ENCODE results near the gene RAB28.
"Not testable (repeated sequence)": the region's sequence is repeated elsewhere in the genome, so short reads cannot be mapped to it uniquely, and the experiment has no call there.

RAB28 gene

DNA sequence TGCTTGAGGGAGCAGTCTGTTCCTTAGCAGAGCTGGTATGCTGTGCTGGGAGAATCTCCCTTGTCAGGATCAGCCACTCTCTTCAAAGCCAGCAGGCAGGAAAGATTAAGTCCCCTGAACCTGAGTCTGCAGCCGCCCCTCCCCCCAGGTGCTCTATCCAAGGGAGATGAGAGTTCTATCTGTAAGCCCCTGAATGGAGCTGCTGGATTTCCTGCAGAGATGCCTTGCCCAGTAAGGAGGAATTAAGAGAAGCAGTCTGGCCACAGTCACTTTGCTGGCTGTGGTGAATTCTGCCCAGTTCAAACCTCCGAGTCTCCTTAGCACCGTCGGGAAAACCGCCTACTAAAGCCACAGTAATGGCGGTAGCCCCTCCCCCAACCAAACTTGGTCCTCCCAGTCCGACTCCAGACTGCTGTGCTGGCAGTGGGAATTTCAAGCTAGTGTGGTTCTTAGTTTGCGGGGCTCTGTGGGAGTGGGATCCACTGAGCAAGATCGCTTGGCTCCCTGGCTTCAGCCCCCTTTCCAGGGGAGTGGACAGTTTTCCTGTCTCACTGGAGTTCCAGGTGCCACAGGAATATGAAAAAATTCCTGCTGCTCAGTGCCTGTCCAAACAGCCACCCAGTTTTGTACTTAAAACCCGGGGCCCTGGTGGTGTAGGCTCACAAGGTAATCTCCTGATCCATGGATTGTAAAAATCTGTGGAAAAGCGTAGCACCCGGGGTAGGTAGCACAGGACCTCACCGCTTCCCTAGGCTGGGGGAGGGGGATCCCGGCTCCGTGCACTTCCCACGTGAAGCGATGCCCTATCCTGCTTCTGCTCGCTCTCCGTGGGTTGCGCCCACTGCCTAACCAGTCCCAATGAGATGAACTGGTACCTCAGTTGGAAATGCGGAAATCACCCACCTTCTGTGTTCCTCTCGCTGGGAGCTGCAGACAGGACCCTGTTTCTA lies 38.0 kb downstream of the RAB28 start:
- DNase-seq = no peak

DNA sequence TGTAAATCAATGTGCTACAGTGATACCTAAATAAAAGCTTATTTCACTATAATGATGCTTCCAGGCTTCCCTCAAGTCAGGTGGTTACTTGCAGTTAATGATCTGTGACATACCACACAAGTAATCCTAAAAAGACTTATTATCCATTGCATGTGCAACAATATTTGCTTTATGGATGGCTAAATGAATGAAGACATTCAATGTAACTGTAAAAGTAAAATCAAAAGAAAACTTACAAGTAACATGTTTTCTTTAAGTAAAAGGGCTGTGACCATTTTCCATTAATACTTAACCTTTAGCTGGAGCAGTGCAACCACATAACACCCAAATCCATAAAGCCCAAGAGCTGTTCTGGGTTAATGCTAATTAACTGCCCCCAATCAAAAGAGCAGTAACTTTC lies 42.6 kb downstream of the RAB28 start:
- DNase-seq = no peak

DNA sequence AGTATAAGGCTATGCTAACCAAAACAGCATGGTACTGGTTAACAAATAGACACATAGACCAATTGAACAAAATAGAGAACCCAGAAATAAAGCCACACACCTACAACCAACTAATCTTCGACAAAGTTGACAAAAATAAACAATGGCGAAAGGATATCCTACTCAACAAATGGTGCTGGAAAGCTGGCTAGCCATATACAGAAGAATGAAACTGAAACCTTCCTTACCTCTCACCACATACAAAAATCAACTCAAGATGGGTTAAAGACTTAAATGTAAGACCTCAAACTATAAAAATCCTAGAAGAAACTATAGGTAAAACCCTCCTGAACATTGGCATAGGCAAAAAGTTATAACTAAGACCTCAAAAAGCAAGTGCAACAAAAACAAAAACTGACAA lies 47.2 kb downstream of the RAB28 start:
- DNase-seq = no peak

DNA sequence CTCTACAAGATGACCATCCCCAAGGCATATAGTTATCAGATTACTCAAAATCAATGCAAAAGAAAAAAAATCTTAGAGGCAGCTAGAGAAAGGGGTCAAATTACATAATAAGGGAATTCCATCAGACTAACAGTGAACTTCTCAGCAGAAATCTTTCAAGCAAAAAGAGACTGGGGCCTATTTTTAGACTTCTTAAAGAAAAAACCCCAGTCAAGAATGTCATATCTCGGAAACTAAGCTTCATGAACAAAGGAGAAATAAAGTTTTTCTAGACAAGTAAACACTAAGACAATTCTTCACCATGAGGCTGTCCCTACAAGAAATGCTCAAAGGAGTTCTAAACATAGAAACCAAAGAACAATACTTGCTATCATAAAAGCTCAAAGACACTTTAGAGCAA lies 51.7 kb downstream of the RAB28 start:
- no peak for DNase-seq

DNA sequence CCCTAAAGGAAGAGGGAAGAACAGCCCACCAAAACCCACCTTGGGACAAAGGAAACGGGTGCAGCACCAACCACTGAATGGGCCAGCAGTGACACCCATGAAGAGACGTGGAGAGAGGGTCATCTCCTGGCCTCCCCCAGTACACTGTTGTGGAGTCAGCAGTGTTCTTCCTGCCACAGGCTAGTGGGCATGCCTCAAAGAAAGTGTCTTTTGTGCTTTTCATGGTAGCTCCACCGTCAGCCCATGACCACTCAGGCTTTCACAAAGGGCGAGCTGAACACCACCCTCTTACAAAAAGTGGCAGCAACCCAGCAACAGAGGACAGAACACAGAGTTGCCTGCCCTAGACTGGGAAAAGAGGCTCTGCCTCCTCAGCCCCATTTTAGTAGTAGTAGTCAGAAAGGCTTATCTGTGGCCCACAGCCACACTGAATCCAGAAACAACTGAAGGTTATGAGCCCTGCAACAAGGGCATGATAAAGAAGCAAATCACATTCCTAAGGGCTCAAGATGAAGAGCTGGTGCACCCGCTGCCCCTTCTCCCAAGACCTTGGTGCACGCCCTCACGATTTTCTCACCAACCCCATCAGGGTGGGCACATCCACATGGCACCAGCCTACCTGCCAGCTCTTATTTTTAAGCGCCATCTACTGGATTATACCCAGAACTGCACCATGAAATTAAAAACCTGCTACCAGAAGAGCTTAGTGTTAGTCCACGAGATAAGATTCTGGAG lies 53.1 kb downstream of the RAB28 start:
- no peak for DNase-seq

DNA sequence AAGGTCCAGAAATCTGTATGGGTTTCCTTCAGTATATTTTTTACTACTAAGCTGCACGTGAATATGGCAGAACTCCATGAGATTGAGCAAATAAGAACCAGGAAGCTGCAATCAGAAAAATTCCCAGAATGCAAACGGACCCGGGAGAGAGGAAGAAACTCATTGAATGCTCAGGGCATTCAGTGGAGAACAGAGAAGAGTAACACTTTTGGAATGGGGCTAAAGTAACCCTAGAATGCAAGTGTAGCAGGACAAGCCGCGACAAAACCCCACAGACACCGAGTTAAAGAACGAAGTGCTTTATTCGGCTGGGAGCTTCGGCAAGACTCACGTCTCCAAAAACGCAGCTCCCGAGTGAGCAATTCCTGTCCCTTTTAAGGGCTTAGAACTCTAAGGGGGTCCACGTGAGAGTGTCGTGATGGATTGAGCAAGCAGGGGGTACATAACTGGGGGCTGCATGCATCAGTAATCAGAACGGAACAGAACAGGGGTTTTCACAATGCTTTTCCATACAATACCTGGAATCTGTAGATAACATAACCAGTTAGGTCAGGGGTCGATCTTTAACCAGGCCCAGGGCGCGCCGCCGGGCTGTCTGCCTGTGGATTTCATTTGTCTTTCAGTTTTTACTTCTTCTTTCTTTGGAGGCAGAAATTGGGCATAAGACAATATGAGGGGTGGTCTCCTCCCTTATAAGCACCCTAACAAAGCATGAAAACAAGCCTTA lies 56.4 kb downstream of the RAB28 start:
- no peak for DNase-seq

DNA sequence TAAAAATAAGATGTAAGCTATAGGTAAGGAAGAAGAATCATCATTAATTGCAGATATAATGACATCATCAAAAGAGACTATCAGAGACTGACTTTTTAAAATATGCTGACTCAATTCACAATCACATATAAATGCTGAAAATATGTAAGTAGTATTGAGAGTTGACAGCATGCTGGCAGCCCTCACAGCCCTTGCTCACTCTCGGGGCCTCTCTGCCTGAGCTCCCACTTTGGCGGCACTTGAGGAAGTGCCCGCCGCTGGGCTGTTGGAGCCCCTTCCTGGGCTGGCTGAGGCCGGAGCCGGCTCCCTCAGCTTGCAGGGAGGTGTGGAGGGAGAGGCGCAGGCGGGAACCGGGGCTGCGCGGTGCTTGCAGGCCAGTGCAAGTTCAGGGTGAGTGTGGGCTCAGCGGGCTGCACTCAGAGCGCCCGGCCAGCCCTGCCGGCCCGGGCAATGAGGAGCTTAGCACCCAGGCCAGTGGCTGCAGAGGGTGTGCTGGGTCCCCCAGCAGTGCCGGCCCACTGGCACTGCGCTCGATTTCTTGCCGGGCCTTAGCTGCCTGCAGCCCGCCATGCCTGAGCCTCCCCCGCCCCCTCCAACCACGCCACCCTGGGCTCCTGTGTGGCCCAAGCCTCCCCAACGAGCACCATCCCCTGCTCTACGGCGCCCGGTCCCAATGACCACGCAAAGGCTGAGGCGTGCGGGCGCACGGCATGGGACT lies 68.9 kb downstream of the RAB28 start:
- no peak for DNase-seq

DNA sequence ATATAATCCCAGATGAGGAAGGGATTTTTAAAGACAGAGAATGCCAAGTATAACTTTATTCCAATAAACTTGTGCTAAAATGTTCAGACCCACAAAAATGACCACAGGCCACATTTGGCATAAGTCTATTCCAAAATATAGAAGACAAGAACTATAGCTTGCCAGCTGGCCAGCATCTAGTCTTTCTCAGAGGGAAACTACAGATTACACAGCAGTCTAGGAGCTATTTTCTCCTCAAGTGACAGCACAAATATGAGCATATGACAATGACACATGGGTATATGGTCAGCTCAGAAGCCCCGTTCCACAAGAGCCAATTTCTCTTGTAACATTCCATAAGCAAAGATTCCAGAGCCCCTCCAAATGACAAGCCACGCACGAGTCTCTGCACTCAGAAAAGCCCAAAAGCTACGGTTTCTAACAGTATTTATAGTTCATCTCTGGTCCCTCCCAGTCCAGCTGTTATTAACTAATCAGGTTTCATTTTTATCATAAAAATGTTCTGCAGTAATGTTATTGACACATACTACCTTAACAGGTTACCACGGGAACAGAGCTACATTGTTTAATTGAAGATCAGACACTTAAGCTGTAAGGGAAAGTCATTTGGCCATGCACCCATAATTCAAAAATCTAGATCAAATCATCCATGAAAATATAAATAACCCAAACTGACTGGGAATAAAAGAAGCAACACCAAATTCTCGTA lies 70.3 kb downstream of the RAB28 start:
- DNase-seq = no peak

DNA sequence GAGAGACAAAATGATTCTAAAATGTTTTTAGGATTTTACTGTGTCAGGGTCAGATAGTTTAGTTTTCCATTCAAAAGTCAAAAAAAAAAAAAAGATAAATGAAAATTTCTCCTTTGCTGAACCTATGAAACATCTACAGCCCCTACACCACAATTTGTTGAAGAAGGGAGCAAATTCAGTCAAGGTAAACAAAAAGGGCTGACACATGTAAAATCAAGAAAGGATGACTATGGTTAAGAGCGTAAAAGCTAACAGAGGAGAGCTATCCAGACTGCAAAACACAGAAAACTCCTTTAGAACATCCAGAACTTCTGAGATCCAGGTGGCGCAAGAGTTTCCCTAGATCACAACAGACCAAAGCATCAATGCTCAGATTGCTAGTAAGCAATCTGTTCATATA lies 72.2 kb downstream of the RAB28 start:
- DNase-seq = no peak

DNA sequence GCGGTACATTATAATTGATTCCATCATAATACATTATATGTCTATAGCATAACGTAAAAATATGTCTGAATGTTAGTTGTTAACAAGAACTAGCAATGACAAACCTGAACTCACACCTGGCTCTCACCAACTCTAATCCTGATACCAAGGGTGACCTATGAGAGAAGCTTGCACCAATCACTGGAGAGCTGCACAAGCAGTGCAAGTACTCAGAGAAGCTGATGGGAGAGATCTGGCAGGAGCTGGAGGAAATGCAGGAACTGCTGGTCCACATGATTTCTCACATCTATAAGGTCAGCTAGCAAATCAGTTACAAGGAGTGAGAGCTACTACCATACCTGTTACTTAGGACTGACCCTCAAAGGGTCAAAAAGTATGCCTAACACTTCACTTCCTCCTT lies 74.8 kb downstream of the RAB28 start:
- DNase-seq = no peak

DNA sequence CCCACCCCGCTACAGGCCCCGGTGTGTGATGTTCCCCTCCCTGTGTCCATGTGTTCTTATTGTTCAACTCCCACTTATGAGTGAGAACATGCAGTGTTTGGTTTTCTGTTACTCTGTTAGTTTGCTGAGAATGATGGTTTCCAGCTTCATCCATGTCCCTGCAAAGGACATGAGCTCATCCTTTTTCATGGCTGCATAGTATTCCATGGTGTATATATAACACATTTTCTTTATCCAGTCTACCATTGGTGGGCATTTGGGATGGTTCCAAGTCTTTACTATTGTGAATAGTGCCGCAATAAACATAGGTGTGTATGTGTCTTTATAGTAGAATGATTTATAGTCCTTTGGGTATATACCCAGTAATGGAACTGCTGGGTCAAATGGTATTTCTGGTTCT lies 78.0 kb downstream of the RAB28 start:
- not testable (repeated sequence) for DNase-seq

DNA sequence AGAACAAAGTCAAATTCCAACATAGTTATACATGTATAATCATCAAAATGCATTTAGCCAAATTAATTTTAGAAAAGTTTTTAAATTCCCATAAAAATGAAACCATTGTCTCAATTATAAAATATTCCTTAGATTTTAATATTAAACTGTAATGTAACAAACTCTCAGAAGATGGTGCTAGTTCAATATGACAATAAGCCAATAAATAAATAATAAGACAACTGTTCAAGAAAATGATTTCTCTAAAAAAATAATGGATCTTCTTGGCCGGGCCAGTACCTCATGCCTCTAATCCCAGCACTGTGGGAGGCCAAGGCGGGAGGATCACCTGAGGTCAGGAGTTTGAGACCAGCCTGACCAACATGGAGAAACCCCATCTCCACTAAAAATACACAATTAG lies 80.3 kb downstream of the RAB28 start:
- DNase-seq = no peak

DNA sequence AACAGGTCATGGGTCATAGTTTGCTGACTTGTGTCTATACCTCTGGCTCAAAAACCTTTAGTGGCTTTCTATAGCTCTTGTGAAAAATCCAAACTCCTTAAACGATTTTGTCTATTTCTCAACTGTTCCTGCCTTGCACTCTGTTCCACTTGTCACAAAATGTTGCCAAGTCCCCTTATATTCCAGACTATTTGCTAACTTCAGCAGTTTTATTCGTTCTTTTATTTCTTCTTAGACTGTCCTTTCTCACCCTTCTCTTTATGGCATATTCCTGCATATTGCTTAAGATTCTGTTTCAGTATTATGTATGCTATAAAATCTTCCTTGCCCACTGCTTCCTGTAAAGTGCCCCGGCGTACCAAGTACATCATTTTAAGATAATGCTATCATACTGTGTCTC lies 80.8 kb downstream of the RAB28 start:
- no peak for DNase-seq

DNA sequence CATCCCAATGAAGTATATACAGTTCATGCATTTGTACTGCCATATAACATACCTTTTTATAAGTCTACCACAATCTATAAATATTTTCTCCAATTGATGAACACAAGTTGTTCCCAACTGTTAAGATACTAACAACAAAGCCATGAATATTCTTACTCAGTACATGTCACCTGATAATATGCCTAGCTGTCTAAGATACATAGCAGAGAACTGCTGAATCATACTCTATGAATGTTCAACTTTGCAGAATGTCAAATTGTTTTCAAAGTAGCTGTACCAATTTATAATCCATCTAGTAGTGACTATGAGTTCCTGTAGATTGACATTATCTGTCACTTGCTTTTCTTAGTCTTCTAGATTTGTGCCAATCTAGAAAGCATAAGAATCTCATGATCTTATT lies 84.9 kb downstream of the RAB28 start:
- no peak for DNase-seq

DNA sequence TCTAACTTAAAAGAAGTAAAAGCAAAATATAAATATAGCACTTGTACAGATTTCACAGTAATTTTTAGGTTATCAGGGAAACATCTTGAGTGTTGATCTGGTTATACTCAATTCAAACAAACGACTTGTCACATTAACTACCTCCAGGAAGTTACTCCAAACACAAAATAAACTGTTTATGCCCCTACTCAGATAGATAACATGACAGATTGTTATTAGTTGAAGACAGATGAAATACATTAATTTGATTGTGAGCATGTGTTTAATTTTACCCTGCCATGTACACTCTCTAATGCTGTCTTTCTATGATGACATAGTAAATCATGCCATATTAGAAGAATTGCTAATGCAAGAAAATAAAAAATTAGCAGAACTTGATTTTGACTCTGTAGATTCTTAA lies 88.0 kb downstream of the RAB28 start:
- no peak for DNase-seq

DNA sequence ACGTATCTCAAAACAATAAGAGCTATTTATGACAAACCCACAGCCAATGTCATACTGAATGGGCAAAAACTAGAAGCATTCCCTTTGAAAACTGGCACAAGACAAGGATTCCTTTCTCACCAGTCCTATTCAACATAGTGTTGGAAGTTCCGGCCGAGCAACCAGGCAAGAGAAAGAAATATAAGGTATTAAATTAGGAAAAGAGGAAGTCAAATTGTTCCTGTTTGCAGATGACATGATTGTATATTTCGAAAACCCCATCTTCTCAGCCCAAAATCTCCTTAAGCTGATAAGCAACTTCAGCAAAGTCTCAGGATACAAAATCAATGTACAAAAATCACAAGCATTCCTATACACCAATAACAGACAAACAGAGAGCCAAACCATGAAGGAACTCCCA lies 94.2 kb downstream of the RAB28 start:
- not testable (repeated sequence) for DNase-seq

DNA sequence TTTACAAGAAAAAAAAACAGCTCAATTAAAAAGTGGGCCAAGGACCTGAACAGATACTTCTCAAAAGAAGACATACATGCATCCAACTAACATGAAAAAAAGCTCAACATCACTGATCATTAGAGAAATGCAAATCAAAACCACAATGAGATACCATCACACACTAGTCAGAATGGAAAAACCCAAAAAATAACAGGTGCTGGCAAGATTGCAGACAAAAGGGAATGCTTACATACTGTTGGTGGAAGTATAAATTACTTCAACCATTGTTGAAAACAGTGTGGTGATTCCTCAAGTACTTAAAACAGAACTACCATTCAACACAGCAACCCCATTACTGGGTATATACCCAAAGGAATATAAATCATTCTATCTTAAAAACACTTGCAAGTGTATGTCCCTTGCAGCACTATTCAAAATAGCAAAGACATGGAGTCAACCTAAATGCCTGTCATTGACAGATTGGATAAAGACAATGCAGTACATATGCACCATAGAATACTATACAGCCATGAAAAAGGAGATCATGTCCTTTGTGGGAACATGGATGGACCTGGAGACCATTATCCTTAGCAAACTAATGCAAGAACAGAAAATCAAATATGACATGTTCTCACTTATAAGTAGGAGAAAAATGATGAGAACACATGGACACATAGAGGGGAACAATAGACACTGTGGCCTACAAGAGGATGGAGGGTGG lies 97.6 kb downstream of the RAB28 start:
- DNase-seq = no peak

DNA sequence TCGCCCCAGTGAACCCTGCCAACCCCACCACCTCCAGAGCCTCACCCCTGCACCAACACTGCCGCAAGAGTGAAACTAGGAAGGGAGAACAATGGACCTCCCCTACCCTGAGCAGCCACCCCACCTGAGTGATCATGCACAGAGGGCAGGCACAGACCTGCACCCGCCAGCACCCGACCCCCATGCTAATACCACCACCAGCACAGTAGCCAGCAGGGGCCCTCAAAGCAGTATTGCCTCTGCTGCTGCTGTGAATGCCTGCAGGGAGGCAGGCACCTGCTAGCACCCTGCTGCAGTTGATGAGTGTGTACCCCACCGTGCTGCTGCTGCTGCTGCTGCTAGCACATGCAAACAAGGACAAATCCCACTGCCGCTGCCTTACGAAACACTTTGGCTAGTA lies 100.1 kb downstream of the RAB28 start:
- no peak for DNase-seq

DNA sequence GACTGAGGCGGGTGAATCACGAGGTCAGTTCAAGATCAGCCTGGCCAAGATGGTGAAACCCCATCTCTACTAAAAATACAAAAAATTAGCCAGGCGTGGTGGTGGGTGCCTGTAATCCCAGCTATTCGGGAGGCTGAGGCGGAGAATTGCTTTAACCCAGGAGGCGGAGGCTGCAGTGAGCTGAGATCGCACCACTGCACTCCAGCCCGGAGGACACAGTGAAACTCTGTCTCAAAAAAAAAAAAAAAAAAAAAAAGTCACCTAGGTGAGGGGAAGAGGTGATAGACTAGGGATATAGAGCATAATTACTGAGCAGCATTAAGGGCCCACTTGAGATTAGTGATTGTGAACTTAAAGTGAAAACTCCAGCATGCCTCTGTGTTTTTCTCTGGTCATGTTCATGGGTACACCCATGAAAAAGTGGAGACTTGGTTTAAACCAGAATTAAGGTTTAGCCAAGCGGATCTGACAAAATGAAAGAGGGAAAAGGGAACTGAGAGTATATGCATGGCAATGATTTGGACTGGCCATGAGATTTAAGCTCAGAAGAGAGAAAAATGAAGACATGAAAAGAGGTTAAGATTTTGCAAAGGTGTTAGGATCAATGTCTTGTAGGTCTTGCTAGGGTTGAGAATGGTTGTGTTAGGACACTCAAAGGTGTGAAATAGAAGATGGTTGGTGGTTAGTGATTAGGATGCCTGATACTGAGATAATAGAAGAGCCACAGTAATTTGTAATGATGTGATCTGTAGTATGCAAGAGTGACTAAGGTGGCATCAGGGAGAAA lies 105.0 kb downstream of the RAB28 start:
- DNase-seq = no peak

DNA sequence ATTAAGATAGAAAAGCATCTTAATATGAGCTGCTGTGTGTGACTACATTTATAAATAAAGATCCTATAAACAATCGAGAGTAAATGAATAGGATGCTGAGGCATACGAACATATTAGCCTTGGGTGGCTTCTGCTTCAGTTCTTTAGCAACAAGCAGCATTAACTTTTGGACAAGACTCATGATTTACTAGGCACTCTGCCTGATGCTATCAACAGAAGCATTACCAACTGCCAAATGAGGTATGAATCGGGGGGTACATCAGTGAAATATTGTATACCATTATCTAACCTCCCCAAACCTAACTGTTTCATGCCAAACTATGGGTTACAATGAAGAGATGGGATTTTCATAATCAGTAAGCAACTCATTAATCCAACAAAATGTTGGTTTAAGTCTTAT lies 113.1 kb downstream of the RAB28 start:
- DNase-seq = no peak

DNA sequence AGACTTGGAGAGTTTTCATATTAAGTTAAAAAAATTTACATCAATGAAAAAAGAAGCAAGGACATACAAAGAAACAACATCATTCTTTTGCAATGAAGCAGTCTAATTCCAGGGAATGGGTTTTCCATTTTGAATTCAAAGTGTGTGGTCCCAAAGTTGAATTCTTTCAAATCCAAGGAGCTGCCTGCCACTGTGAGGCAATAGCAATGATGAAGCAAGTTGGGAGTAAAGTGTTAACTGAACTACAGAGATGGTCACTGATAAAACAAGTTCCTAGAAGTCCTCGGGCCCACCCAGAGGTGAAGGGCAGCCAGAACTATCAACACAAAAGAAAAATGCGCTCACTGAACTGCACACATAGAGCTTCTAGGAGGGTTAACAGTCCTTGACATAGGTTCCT lies 115.9 kb downstream of the RAB28 start:
- no peak for DNase-seq

Measured in CD4-positive, alpha-beta T cell treated with Interleukin-6 for 4 hours (primary cell).